Adrenal gland (tissue), 5 donors: ENCODE results near the gene ADSL.
"Not testable (repeated sequence)": the region's sequence is repeated elsewhere in the genome, so short reads cannot be mapped to it uniquely, and the experiment has no call there.

Source experiments
- CTCF ChIP-seq, 6 experiments: fragments of 450-650 bp in 4 of 6; fragments of 200-600 bp in 2 of 6; sonication (generic) in 1 of 6; IDR thresholded peaks; 1 replicate in 5 of 6; 2 replicates in 1 of 6; pipeline versions ENCODE4 v1.5.1 to v1.8.0; 2016 to 2021; ENCODE audit warnings: antibody characterized with exemption in 6 of 6, mild to moderate bottlenecking in 2 of 6, moderate library complexity in 1 of 6
- POLR2A ChIP-seq, 2 donors: fragments of 450-650 bp; IDR thresholded peaks; one replicate each; pipeline ENCODE4 v1.6.1; 2017; ENCODE audit warnings: antibody characterized with exemption in 2 of 2, mild to moderate bottlenecking in 2 of 2, moderate library complexity in 1 of 2
- donor health status: DM: no; HTN: no; CAD: no.

GRCh38 chr22:40378448-40378847, 32.1 kb downstream of the ADSL start:
- TF ChIP-seq CTCF, POLR2A (IDR thresholded peaks at IDR 0.05): not testable (repeated sequence)
